D721Med (cell line): Measurements from ENCODE around the gene STXBP1.
"Not testable (repeated sequence)": the region's sequence is repeated elsewhere in the genome, so short reads cannot be mapped to it uniquely, and the experiment has no call there.

Source experiments
- DNase-seq: peaks from one replicate; pipeline ENCODE4 v3.0.0; 2011; ENCODE audit warnings: low spot score; ENCODE audit not compliant: insufficient read length
- FAIRE-seq: peaks from 2 replicates; lab custom pipeline; 2011; peaks lifted over from hg19 to GRCh38; lab: Jason Lieb, UNC
- CTCF ChIP-seq: IDR thresholded peaks from 2 replicates; pipeline ENCODE4 v1.5.1; 2012; ENCODE audit warnings: mild to moderate bottlenecking, control low read depth; ENCODE audit not compliant: insufficient read depth; ENCODE audit errors: missing control alignments

The STXBP1 gene

DNA sequence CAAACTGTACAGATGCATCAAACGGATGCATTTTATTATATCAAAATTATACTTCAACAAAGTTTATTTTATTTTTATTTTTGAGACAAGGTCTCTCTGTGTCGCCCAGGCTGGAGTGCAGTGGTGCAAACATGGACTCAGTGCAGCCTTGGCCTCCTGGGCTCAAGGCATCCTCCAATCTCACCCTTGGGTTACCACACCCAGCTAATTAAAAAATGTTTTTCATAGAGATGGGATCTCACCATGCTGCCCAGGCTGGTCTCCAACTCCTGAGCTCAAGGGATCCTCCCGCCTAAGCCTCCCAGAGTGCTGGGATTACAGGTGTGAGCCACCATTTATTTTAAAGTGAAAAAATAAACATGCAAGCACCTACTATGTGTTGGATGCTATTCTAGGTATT lies 40.1 kb upstream of the STXBP1 start:
- DNase-seq (no peak), FAIRE-seq (no peak)
- no peak for TF ChIP-seq CTCF

GRCh38 chr9:127572961-127573721 lies 38.9 kb upstream of the STXBP1 start:
- FAIRE-seq, result no peak
- DNase-seq, result no peak
- no peak for TF ChIP-seq CTCF

GRCh38 chr9:127574072-127574993 lies 37.7 kb upstream of the STXBP1 start:
- FAIRE-seq (no peak), DNase-seq (no peak)
- TF ChIP-seq CTCF, result no peak

DNA sequence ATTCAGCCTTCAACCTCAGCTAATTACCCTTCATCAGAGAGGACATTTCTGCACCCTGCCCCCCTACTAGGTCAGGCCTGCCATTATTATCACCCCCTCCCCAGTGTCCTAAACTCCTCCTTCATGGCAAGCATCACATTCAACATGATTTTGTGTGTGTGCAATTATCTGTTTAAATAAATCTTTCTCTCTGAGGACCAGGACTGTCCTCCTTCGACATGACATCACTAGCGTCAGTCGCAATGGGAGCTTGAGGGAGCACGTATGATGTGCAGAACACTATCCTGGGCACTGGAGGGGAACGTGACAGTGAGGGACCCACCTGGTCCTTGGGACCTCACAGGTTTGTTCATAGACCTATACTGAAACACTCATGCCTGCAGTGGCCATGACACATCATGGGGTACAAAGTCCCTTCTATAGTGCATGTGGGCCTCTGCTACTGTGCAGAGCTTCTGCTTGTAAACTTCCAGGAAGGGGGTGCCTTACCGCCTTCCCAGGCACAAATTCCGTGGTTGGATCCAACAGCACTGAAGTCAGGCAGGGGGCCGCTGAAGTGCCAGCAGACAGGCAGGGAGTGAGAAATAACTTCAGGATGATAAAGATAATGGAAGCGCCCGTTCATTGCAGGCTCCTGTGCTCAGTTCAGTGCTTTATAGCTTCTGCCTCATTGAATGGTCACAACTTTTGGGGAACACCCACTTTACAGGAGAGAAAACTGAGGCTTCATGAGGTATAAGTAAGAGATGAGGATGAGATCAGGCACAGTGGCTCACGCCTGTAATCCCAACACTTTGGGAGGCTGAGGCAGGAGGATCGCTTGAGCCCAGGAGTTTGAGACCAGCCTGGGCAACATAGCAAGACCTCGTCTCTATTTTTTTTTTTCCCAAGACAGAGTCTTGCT lies 36.0 kb upstream of the STXBP1 start:
- no peak for TF ChIP-seq CTCF
- DNase-seq, result no peak
- FAIRE-seq, result no peak

DNA sequence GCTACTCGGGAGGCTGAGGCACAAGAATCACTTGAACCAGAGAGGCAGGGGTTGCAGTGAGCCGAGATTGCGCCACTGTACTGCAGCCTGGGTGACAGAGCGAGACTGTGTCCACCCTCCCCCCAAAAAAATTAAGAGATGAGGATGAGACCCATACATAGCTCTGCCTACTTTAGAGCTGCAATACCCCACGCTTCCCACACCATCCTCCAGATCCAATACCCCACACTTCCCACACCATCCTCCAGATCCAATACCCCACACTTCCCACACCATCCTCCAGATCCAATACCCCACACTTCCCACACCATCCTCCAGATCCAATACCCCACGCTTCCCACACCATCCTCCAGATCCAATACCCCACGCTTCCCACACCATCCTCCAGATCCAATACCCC lies 34.9 kb upstream of the STXBP1 start:
- FAIRE-seq, DNase-seq: not testable (repeated sequence)

- no peak for FAIRE-seq
- TF ChIP-seq CTCF, result no peak
- DNase-seq, result no peak
Observed at GRCh38 chr9:127578627-127578951, 33.5 kb upstream of the STXBP1 start.
